ENCODE measurements around the gene TMEM266. TPM values are rescaled to one million over a fixed set of nuclear protein-coding genes. Genes with fewer than 3 reads are reported as not detected.

The TMEM266 gene
- total RNA-seq, 1 donor from 2014 or later = not detected

GRCh38 chr15:76162036-76162398 is 102.2 kb downstream of the TMEM266 start:
- DNase-seq (ENCODE audit: low spot score) = no peak
- peaks cover 4% of the 10 kb centered on the region for H3K27me3 Mint-ChIP-seq (ENCODE audit: low read depth)
- intact Hi-C loops (cut with micrococcal nuclease) = no loop called here
- no peak overlapping the region for H3K4me3 Mint-ChIP-seq (ENCODE audit: low read depth)
- H3K4me1 Mint-ChIP-seq (ENCODE audit: low read depth) = no peaks in the 10 kb centered on the region
- H3K36me3 Mint-ChIP-seq (ENCODE audit: low read depth) = no peaks in the 10 kb centered on the region
- H3K9me3 Mint-ChIP-seq = no peaks in the 10 kb centered on the region
- no peak overlapping the region for H3K27ac Mint-ChIP-seq

- Mint-ChIP-seq H3K27me3 (ENCODE audit: low read depth) (peaks cover 4% of the 10 kb centered on the region), H3K9me3 (no peaks in the 10 kb centered on the region), H3K36me3 (ENCODE audit: low read depth) (no peaks in the 10 kb centered on the region), H3K4me1 (ENCODE audit: low read depth) (no peaks in the 10 kb centered on the region), H3K27ac (no peak overlapping the region), H3K4me3 (ENCODE audit: low read depth) (no peak overlapping the region)
- no peak for DNase-seq (ENCODE audit: low spot score)
- intact Hi-C loops (cut with micrococcal nuclease) = no loop called here
Measured at GRCh38 chr15:76162784-76163456, 103.1 kb downstream of the TMEM266 start.

- Mint-ChIP-seq H3K27me3 (ENCODE audit: low read depth) (peaks cover 6% of the 10 kb centered on the region), H3K9me3 (no peaks in the 10 kb centered on the region), H3K4me1 (ENCODE audit: low read depth) (no peaks in the 10 kb centered on the region), H3K36me3 (ENCODE audit: low read depth) (no peaks in the 10 kb centered on the region), H3K4me3 (ENCODE audit: low read depth) (no peak overlapping the region), H3K27ac (no peak overlapping the region)
- DNase-seq (ENCODE audit: low spot score) = no peak
- intact Hi-C loops (cut with micrococcal nuclease) = no loop called here
Measured at GRCh38 chr15:76163457-76164295, 103.9 kb downstream of the TMEM266 start.

- no peak for DNase-seq (ENCODE audit: low spot score)
- H3K4me1 Mint-ChIP-seq (ENCODE audit: low read depth) = no peaks in the 10 kb centered on the region
- H3K27ac Mint-ChIP-seq = no peak overlapping the region
- no peaks in the 10 kb centered on the region for H3K9me3 Mint-ChIP-seq
- H3K4me3 Mint-ChIP-seq (ENCODE audit: low read depth) = no peak overlapping the region
- intact Hi-C loops (cut with micrococcal nuclease) = no loop called here
- H3K27me3 Mint-ChIP-seq (ENCODE audit: low read depth) = peaks cover 6% of the 10 kb centered on the region
- no peaks in the 10 kb centered on the region for H3K36me3 Mint-ChIP-seq (ENCODE audit: low read depth)
Measured at GRCh38 chr15:76164602-76165001, 104.8 kb downstream of the TMEM266 start.

GRCh38 chr15:76165951-76166350 is 106.2 kb downstream of the TMEM266 start:
- H3K27ac Mint-ChIP-seq = no peak overlapping the region
- peaks cover 6% of the 10 kb centered on the region for H3K27me3 Mint-ChIP-seq (ENCODE audit: low read depth)
- H3K9me3 Mint-ChIP-seq = no peaks in the 10 kb centered on the region
- H3K4me3 Mint-ChIP-seq (ENCODE audit: low read depth) = no peak overlapping the region
- no peaks in the 10 kb centered on the region for H3K4me1 Mint-ChIP-seq (ENCODE audit: low read depth)
- no peaks in the 10 kb centered on the region for H3K36me3 Mint-ChIP-seq (ENCODE audit: low read depth)
- intact Hi-C loops (cut with micrococcal nuclease) = no loop called here
- DNase-seq (ENCODE audit: low spot score) = no peak

GRCh38 chr15:76168237-76168984 is 108.6 kb downstream of the TMEM266 start:
- Mint-ChIP-seq H3K4me3 (ENCODE audit: low read depth) (no peak overlapping the region), H3K27me3 (ENCODE audit: low read depth) (peaks cover 8% of the 10 kb centered on the region), H3K36me3 (ENCODE audit: low read depth) (no peaks in the 10 kb centered on the region), H3K27ac (no peak overlapping the region), H3K9me3 (no peaks in the 10 kb centered on the region), H3K4me1 (ENCODE audit: low read depth) (no peaks in the 10 kb centered on the region)
- DNase-seq (ENCODE audit: low spot score) = no peak
- intact Hi-C loops (cut with micrococcal nuclease) = no loop called here

GRCh38 chr15:76169018-76169417 is 109.2 kb downstream of the TMEM266 start:
- Mint-ChIP-seq H3K9me3 (no peaks in the 10 kb centered on the region), H3K27me3 (ENCODE audit: low read depth) (peaks cover 8% of the 10 kb centered on the region), H3K27ac (no peak overlapping the region), H3K4me1 (ENCODE audit: low read depth) (no peaks in the 10 kb centered on the region), H3K36me3 (ENCODE audit: low read depth) (no peaks in the 10 kb centered on the region), H3K4me3 (ENCODE audit: low read depth) (no peak overlapping the region)
- DNase-seq (ENCODE audit: low spot score) = no peak
- intact Hi-C loops (cut with micrococcal nuclease) = no loop called here

GRCh38 chr15:76169911-76170800 is 110.4 kb downstream of the TMEM266 start:
- no peak for DNase-seq (ENCODE audit: low spot score)
- H3K27ac Mint-ChIP-seq = no peak overlapping the region
- peaks cover 8% of the 10 kb centered on the region for H3K27me3 Mint-ChIP-seq (ENCODE audit: low read depth)
- no peaks in the 10 kb centered on the region for H3K9me3 Mint-ChIP-seq
- H3K36me3 Mint-ChIP-seq (ENCODE audit: low read depth) = no peaks in the 10 kb centered on the region
- no peak overlapping the region for H3K4me3 Mint-ChIP-seq (ENCODE audit: low read depth)
- intact Hi-C loops (cut with micrococcal nuclease) = no loop called here
- no peaks in the 10 kb centered on the region for H3K4me1 Mint-ChIP-seq (ENCODE audit: low read depth)

GRCh38 chr15:76172782-76173181 is 113.0 kb downstream of the TMEM266 start:
- Mint-ChIP-seq H3K9me3 (no peaks in the 10 kb centered on the region), H3K36me3 (ENCODE audit: low read depth) (no peaks in the 10 kb centered on the region), H3K4me3 (ENCODE audit: low read depth) (no peak overlapping the region), H3K27me3 (ENCODE audit: low read depth) (peaks cover 13% of the 10 kb centered on the region), H3K4me1 (ENCODE audit: low read depth) (no peaks in the 10 kb centered on the region), H3K27ac (no peak overlapping the region)
- intact Hi-C loops (cut with micrococcal nuclease) = no loop called here
- DNase-seq (ENCODE audit: low spot score) = no peak

- H3K36me3 Mint-ChIP-seq (ENCODE audit: low read depth) = no peaks in the 10 kb centered on the region
- H3K4me1 Mint-ChIP-seq (ENCODE audit: low read depth) = no peaks in the 10 kb centered on the region
- H3K27me3 Mint-ChIP-seq (ENCODE audit: low read depth) = peaks cover 19% of the 10 kb centered on the region
- H3K27ac Mint-ChIP-seq = no peak overlapping the region
- no peaks in the 10 kb centered on the region for H3K9me3 Mint-ChIP-seq
- H3K4me3 Mint-ChIP-seq (ENCODE audit: low read depth) = no peak overlapping the region
- no peak for DNase-seq (ENCODE audit: low spot score)
- intact Hi-C loops (cut with micrococcal nuclease) = no loop called here
Measured at GRCh38 chr15:76173317-76173834, 113.6 kb downstream of the TMEM266 start.

- H3K4me1 Mint-ChIP-seq (ENCODE audit: low read depth) = no peaks in the 10 kb centered on the region
- no peak for DNase-seq (ENCODE audit: low spot score)
- H3K9me3 Mint-ChIP-seq = no peaks in the 10 kb centered on the region
- H3K27ac Mint-ChIP-seq = no peak overlapping the region
- H3K4me3 Mint-ChIP-seq (ENCODE audit: low read depth) = no peak overlapping the region
- H3K27me3 Mint-ChIP-seq (ENCODE audit: low read depth) = peaks cover 28% of the 10 kb centered on the region
- intact Hi-C loops (cut with micrococcal nuclease) = no loop called here
- H3K36me3 Mint-ChIP-seq (ENCODE audit: low read depth) = no peaks in the 10 kb centered on the region
Measured at GRCh38 chr15:76174654-76175053, 114.9 kb downstream of the TMEM266 start.

GRCh38 chr15:76175442-76175841 is 115.7 kb downstream of the TMEM266 start:
- peaks cover 34% of the 10 kb centered on the region for H3K27me3 Mint-ChIP-seq (ENCODE audit: low read depth)
- H3K4me3 Mint-ChIP-seq (ENCODE audit: low read depth) = no peak overlapping the region
- intact Hi-C loops (cut with micrococcal nuclease) = no loop called here
- DNase-seq (ENCODE audit: low spot score) = no peak
- no peaks in the 10 kb centered on the region for H3K9me3 Mint-ChIP-seq
- no peaks in the 10 kb centered on the region for H3K36me3 Mint-ChIP-seq (ENCODE audit: low read depth)
- H3K27ac Mint-ChIP-seq = no peak overlapping the region
- H3K4me1 Mint-ChIP-seq (ENCODE audit: low read depth) = no peaks in the 10 kb centered on the region
